Subcutaneous adipose tissue (tissue), 4 donors: ENCODE measurements around the gene TRIM38. TPM values are rescaled to one million over a fixed set of nuclear protein-coding genes. Genes with fewer than 3 reads are reported as not detected.

Source experiments
- CTCF ChIP-seq: fragments of 450-650 bp; IDR thresholded peaks from one replicate; pipeline ENCODE4 v1.5.1; 2016; ENCODE audit warnings: low read depth, mild to moderate bottlenecking, control low read depth, antibody characterized with exemption, moderate library complexity
- small RNA-seq: library from RNA; depleted of rRNA; stranded (forward); fragments of <200 nt; gene quantifications from one replicate; pipeline ENCODE3, GENCODE V24; 2016
- total RNA-seq, 4 donors: library from RNA; depleted of rRNA; stranded (reverse); fragments of >200 nt; gene quantifications; one replicate each; pipeline ENCODE4 v1.1.0, GENCODE V29; 2016

Gene TRIM38
- total RNA-seq, 4 donors from 2014 or later, result 10.2 to 20.4 (median 11.2) TPM

GRCh38 chr6:26032340-26033084 is 69.9 kb downstream of the TRIM38 start:
- no peak for TF ChIP-seq CTCF

- TF ChIP-seq CTCF, result no peak
These were observed 70.7 kb downstream of the TRIM38 start for GRCh38 chr6:26033085-26033940.

DNA sequence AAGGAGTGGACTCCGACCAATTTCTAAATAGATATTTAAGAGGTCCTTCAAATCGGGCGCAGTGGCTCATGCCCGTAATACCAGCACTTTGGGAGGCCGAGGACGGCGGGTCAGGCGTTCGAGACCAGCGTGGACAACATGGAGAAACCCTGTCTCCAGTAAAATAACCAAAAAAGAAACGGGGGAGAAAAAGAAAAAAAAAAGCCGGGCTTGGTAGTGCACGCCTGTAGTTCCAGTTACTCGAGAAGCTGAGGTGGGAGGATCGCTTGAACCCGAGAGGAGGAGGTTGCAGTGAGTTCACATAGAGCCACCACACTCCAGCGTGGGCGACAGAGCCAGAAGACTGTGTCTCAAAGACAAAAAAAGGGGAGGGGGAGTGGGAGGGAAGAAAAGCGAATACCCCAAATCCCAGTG is 71.3 kb downstream of the TRIM38 start:
- no peak for TF ChIP-seq CTCF

DNA sequence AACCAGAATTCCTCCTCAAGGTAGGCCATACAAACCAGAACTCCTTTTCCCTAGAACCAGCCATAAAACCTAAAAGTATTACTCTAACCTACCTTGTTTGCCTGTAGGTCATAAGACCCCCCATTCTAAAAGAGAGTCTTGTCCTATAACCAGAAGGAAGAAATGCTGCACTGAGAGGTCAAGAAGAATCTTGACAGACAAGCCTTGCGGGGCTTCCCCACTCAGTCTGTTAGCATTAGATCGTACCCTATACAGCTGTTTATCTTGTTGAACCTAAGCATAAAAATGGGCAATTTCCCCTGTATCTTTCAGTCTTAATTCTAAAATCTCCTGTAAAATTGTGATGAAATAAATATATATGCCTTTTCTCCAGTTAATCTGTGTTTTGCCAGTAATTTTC is 72.3 kb downstream of the TRIM38 start:
- TF ChIP-seq CTCF, result no peak

Small RNAs within 50 kb of the gene (small RNA-seq; reads per million reads assigned to genes)
- not detected for gene HIST1H1PS2

Other genes starting within 250 kb of the TRIM38 start
- gene SLC17A4, start 208.1 kb upstream of the TRIM38 start, total RNA-seq, result not detected
- gene SLC17A1, start 130.8 kb upstream of the TRIM38 start, total RNA-seq, result not detected
- not detected for gene SLC17A3, start 88.6 kb upstream of the TRIM38 start, total RNA-seq
- not detected for gene SLC17A2, start 32.1 kb upstream of the TRIM38 start, total RNA-seq
- gene HFE, start 124.6 kb downstream of the TRIM38 start, total RNA-seq, result 10 to 100 TPM in 2 of 4 donors, 1 to 10 TPM in 2; 8.1 to 11.2 (median 9.7) TPM